NCI-H460 (cell line): Measurements from ENCODE around the gene ZDHHC20. TPM values are rescaled to one million over a fixed set of nuclear protein-coding genes. Genes with fewer than 3 reads are reported as not detected.
"Not testable (repeated sequence)": the region's sequence is repeated elsewhere in the genome, so short reads cannot be mapped to it uniquely, and the experiment has no call there.

Experiments used
- DNase-seq: peaks from one replicate; pipeline ENCODE4 v3.0.0-alpha.2; 2016; ENCODE audit warnings: low read depth; ENCODE audit errors: extremely low read depth
- total RNA-seq: library from RNA; depleted of rRNA; stranded (reverse); fragments of >200 nt; shearing (Covaris generic); gene quantifications from 2 replicates; pipeline ENCODE4 v1.2.3, GENCODE V29; 2014

ZDHHC20 gene
- total RNA-seq, 1 experiment from 2014 or later: 42.2 TPM

DNA sequence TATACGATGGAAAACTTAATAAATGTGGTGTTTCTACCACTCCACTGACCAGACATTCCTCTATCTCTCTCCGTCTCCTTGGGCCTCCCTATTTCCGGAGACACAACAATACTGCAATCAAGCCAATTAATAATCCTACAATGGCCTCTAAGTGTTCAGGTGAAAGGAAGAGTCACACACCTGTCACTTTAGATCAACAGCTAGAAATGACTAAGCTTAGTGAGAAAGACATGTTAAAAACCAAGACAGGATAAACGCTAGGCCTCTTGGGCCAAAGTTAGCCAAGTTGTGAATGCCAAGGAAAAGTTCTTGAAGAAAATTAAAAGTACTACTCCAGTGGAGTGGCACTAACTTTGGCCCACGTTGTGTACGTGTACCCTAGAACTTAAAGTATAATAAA, 22.5 kb downstream of the ZDHHC20 start:
- DNase-seq: no peak

DNA sequence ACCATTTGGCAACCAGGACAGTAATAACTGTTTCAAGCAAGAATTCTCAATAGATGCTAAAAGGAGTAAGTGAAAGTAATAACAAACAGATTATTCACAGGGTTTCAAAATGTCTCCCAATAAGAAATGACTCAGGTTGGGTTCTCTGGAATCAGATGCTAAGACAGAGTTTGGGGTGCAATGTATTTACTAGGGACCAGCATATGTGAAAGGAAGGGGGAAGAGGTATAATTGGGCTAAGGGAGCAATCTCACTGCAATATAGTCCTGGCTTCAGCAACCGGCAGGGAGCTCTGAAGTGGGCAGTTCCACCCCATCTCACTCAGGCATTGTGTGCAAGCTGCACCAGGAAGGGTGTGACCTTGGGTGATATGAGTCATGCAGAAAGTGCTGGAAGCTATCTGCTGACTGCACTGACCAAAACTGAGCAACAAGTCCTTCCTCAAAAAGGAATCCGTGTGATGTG, 23.4 kb downstream of the ZDHHC20 start:
- peak; percentile 15 for DNase-seq

DNA sequence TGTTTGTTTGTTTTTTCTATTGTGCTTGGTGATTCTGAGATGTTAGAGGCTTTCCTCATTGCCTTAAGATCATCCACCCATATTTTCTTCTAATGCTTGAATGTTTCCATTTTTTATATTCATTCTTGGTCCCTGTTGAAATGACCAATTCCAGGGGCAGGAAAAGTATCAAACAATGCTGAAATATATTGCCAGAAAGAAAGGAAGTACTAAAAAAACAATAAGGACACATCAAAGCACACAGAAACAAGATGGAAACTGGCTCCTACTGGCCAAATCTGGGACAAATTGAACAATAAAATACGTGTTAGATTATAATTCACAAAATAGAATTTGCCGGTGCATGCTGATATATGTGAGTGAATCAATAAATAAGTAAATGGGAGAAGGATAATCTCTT, 23.9 kb downstream of the ZDHHC20 start:
- DNase-seq: no peak

DNA sequence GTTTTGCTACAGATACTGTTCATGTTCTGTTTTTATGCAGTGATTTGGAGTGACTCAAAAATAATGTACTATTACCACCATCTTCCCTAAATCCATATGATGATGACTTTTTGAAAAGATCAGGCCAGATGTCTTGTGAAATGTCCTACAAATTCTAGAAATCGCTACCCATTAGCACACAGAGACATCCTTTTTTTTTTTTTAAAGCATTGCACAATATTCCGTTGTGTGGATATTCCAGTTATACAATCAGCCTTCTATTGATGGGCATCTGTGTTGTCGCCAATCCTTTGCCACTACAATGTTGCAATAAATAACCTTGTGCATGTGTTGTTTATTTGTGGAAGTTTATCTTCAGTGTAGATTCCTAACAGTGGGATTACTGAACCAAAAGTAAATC, 24.5 kb downstream of the ZDHHC20 start:
- DNase-seq: no peak

DNA sequence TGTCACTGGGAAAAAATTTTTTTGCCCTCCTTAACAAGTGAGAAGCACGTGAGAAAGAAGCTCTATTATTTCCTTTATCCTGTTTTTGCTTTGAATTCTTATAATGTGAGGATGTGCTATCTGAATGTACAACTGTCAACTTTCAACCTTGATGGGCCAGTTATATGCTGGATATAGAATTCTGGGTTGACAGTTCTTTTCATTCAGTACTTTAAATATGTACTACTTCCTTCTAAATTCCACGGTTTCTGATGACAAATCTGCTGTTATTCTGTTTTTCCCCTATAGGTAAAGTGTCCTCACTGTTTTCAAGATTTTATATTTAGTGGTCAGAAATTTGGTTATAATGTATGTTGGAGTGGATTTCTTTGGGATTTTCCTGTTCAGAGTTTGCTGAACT, 29.9 kb downstream of the ZDHHC20 start:
- no peak for DNase-seq

DNA sequence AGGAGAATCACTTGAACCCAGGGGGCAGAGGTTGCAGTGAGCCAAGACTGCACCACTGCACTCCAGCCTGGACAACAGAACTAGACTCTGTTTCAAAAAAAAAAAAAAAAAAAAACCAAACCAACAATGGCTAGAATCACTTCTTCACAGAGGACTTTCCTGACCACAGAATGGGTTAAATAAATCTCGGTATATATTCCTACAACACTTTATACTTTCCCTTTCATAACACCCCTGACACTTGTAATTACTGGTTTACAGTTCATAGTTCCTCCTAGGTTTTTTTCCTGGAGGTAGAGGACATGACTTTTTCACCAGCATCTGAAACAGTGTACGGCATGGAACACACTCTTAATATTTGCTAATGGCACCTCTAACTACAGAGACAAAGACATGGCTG, 31.4 kb downstream of the ZDHHC20 start:
- no peak for DNase-seq

DNA sequence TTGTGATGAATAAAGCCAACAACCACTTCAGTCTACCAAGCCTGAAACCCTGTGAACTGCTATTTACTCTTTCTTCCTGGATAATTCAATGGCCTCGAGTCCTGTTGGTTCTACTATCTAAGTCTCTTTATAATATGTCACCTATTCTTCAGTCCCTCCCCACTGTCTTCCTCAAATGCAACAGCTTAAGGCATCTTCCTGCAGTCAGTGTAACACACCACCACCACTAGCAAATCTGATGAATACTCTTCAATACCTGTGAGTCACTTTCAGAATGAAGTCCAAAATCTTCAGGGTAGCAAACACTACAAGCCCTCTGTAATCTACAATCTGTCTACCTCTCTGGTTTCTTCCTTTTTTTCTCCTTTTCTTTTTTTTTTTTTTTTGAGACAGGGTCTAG, 32.9 kb downstream of the ZDHHC20 start:
- DNase-seq: no peak

DNA sequence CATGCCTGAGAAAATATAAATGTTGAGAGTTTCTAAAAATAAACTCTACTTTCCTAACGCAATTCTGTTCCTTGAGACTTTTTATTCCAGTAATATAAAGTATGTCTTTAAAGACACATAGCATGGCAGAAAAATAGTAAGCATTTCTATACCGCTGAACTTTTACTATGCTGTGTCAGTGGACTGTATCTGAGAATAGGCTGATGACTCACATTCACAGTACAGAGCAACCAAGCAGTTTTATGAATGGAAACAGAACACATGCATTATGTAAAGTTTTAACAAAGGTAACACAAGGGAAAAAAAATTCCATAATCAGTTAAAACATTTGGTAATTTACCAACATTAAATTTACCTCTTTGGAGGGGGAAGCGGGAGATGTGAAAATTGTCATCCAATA, 38.4 kb downstream of the ZDHHC20 start:
- no peak for DNase-seq

DNA sequence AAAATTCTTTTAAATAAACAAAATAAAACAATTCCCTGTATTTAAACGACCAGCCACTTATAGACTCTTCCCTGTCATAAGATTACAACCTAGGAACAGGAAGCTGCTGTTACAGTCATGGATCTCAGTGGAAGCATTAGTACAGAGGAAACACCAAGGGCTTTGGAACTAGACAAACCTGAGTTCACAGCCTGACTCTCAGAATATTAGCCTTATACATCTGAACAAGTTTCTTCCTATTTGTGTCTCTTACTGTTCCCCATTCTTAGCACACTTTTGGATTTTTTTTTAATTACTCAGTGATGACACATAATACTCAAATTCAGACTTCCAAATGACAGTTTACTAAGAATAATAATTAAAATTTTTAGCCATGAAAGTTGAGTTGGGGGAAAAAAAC, 46.1 kb downstream of the ZDHHC20 start:
- DNase-seq: no peak

DNA sequence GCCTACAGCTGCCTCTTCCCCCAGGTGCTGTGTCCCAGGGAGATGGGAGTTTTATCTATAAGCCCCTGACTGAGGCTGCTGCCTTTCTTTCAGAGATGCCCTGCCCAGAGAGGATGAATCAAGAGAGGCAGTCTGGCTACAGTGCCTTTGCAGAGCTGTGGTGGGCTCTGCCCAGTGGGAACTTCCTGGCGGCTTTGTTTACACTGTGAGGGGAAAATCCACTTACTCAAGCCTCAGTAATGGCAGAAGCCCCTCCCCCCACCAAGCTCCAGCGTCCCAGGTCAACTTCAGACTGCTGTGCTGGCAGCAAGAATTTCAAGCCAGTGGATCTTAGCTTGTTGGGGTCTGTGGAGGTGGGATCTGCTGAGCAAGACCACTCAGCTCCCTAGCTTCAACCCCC, 48.6 kb downstream of the ZDHHC20 start:
- not testable (repeated sequence) for DNase-seq

DNA sequence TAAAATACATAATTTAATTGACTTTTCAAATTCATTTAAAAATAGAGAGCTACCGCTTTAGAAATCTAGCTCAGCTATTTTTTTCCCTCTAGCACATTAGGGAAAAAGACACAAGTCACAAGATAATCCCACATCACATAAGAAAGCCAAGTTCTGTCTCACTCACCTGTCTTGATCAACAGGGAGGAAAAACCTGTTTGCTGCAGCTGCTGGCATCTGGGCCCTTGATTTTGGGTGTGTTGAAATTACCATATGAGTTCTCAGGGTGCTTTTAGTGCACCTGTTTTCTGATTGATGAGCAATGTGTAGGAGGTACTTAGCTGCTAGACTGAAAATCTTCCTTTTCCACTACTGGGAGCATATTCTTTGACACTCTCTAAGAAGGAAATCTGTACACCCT, 53.8 kb downstream of the ZDHHC20 start:
- DNase-seq: no peak

DNA sequence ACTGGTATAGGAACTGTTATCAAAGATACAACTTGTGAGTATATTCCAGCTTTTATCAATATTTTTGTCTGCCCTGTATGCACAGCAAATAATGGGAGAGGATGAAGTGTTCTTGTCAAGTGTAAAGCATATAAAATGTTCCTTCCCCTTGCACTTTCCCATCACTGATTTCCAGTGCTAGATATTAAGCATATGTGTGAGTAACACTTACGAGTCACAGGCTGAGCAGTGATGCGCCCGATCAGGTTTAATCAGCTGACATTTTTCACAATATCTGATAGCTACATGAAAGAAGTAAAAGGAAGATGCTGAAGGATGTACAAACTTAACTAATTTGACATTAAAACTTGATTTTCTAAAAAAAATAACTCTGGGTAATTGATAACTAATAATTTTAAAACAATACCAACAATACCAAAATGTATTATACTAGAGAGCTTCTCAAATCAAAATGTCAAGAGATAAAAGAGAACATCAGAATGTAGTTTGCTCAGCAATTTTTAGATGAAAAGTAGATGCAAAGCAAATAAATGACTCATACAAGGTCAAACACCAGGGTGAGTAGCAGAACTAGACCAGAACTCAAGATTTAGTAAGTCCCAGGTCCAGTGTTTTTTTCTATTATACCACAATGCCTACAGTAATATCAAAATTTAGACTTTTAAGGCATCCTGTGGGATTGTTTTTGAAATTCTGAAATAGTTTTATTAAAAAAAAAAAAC, 56.4 kb downstream of the ZDHHC20 start:
- no peak for DNase-seq

DNA sequence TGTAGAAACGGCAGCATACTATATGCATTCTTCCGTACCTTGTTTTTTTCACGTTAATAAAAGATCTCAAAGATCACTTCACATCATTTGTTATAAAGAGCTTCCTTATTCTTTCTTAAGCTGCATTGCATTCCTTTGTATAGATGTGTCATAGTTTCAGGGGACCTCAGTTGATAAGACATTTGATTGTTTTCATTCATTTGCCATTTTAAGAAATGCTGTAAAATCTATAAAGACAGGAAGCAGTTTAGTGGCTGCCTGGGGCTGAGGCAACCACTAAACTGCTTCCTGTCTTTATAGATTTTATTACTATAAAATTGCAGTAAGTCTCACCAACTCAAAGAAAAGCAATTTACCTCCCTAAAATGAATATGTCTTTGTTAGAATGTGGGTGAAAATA, 59.4 kb downstream of the ZDHHC20 start:
- no peak for DNase-seq

DNA sequence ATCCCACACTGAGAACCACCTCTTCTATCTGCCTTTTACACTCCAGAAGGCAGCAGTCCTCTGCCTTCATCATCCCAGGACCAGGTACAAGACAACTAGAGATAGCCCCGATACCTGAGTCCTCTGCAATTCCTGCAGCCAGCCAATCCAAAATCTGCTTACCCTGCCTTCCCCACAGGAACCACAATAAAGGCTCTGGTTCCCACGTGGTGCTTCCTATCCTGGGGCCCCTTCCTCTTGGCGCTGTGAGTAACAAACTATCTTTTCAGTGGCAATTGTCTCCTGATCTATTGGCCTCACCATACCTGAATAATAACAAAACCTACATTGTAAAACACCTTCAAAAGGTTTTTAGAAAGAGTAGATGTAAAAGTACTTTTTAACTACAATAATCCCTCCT, 63.1 kb downstream of the ZDHHC20 start:
- no peak for DNase-seq

DNA sequence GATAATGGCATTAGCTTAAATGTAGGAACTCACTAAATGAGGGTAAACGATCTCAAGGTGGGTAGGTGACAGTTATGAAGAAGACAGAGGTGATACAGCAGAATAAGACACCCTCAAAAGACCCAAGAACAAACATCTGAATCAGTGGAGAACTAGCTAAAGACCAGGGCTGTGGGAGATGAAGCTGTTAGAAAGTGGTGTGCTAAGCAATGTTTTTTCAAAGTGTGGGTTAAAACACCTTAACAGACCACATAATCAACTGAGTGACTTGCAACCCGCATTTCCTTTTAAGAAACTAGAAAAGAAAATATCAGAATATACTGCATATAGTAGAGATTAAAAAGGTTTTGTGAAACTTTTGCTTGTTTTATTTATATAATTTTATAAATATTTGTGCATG, 70.0 kb downstream of the ZDHHC20 start:
- no peak for DNase-seq

DNA sequence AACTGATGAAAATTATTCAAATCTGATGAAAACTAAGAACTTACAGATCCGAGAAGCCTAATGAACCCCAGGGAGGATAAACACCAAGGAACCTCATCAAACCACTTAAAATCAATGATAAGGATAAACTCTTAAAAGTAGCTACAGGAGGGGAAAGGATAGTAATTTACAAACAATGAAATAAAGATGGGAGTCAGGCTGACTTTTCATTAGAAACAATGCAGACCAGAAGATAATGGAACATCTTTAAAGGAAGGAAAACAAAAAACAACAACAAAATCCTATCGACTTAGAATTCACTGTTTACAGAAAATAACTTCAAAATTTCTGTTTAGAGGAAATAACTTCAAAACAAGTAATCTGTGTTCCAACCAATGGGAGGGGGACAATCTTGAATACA, 73.4 kb downstream of the ZDHHC20 start:
- DNase-seq: no peak

DNA sequence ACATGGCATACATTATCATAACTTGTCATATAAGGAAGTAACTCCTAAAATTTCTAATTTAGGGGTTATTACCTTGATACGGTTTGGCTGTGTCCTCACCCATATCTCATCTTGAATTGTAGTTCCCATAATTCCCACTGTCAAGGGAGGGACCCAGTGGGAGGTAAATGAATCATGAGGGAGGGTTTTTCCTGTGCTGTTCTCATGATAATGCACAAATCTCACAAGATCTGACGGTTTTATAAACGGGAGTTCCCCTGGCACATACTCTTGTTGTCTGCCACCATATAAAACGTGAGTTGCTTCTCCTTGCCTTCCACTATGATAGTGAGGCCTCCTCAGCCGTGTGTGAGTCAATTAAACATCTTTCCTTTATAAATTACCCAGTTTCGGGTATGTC, 76.0 kb downstream of the ZDHHC20 start:
- no peak for DNase-seq

DNA sequence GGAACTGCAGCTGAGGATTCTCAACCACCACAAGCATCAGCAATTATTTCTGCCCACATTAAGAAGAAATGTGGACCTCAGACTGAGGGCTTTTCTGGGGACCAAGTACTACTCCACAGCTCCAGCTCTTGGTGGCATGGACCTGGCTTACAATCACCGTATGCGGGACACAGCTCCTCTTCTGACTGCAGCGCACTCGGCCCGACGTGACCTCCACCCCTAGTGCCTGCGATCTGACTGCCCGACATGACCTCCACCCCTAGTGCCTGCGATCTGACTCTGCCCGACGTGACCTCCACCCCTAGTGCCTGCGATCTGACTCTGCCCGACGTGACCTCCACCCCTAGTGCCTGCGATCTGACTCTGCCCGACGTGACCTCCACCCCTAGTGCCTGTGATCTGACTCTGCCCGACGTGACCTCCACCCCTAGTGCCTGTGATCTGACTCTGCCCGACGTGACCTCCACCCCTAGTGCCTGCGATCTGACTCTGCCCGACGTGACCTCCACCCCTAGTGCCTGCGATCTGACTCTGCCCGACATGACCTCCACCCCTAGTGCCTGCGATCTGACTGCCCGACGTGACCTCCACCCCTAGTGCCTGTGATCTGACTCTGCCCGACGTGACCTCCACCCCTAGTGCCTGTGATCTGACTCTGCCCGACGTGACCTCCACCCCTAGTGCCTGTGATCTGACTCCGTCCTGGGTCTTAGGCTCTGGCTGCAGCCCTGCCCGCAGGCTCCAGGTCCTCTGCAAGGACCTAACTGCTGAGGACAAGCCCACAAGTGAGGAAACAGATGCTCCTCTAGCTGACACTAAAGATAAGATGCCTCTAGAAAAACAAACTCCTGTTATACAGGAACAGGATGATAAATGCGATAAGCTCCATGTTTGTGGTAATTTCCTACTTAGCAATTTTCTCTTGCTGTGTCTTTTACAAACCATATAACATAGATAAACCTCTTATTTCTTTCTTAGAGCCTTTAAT, 81.8 kb downstream of the ZDHHC20 start:
- DNase-seq: not testable (repeated sequence)

DNA sequence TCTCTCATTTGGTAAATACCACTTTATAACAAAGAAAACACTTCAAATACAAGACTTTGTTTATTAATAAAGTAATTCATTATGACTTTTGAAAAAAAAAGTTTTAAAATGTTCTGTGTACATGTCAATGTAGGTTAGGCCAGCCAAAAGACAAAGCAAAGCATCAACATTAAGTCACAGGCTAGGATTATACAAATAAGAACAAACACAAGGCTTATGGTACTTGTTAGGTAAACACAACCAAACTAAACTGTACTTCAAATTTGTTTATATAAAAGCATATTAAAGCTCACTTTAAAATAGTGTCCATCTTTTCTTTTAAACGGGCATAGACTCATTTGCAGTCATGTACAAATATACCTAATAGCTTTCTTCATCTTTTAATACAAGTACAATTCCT, 86.6 kb downstream of the ZDHHC20 start:
- DNase-seq: no peak

DNA sequence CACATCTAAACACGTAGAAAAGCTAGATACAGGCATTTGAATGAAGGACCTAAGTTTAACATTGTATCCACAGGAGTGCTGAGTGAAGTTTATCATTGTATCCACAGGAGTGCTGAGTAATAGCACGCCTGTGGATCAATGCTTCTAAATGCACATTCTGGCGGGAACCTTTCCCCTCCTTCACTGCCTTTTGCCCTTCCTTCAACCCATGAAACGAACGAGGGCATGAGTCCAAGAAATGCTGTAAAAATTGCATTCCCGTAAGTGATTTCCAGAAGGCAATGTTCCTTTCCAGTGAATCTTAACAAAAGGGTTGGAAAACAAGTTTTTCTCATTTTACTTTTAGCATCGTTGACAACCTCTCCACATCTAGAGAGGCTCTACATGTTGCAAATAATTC, 88.1 kb downstream of the ZDHHC20 start:
- no peak for DNase-seq

DNA sequence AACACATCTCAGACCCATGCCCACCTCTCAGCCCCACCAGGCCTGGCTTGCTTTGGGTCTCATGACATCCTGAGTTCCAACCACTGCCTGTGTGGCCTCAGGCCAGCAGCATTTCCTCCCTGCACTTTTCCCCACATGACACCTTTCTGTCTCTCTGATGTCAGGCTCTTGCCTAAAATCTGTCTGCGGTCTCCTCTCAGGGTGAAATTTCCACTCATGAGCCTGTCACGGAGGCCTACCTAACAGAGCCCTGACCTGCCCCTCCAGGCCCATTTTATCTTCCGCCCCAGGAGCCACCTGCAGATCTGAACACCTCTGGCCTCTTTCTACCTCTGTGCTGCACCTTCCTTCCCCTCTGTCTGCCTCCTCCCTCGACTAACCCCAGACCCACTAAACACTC, 93.5 kb downstream of the ZDHHC20 start:
- no peak for DNase-seq

DNA sequence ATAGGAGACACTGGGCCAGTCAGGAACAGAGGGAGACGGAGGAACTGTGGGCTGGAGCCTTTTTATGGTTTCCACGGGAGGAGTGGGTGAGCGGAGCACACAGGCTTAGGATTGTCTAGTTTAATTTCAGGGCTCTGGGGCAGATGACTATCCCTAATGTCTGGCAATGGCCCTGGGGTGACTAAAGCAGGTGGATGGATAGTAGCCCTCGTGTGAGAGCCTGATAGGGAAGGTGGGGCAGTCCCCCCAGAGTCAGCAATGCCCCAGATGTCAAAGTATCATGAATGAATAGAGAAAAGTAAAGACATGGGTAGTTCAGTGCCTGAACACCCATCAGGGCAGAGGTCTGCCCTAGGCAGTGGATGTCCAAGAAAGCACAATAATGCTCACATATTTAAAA, 94.2 kb downstream of the ZDHHC20 start:
- DNase-seq: no peak
